Measurements from ENCODE around the gene TBCD. TPM values are rescaled to one million over a fixed set of nuclear protein-coding genes. Genes with fewer than 3 reads are reported as not detected.

Gene TBCD
- total RNA-seq, 1 donor from 2014 or later: 122 TPM

GRCh38 chr17:82871776-82872561, 120.1 kb downstream of the TBCD start:
- ATAC-seq: no peak
- intact Hi-C loops (cut with DNase I): no loop called here
- DNase-seq (ENCODE audit: low spot score): no peak

- intact Hi-C loops (cut with DNase I): no loop called here
- DNase-seq (ENCODE audit: low spot score): no peak
- ATAC-seq: no peak
Measured at GRCh38 chr17:82872591-82873520, 121.0 kb downstream of the TBCD start.

- intact Hi-C loops (cut with DNase I): no loop called here
- DNase-seq (ENCODE audit: low spot score): no peak
- no peak for ATAC-seq
Measured at GRCh38 chr17:82873521-82873920, 121.7 kb downstream of the TBCD start.

GRCh38 chr17:82874011-82874835, 122.4 kb downstream of the TBCD start:
- no peak for DNase-seq (ENCODE audit: low spot score)
- ATAC-seq: no peak
- intact Hi-C loops (cut with DNase I): no loop called here

GRCh38 chr17:82875407-82875856, 123.6 kb downstream of the TBCD start:
- ATAC-seq (no peak), DNase-seq (ENCODE audit: low spot score) (no peak)
- intact Hi-C loops (cut with DNase I): no loop called here

GRCh38 chr17:82876149-82876548, 124.3 kb downstream of the TBCD start:
- intact Hi-C loops (cut with DNase I): no loop called here
- ATAC-seq (peak; percentile 22), DNase-seq (ENCODE audit: low spot score) (no peak)

- DNase-seq (ENCODE audit: low spot score) (peak; percentile 83), ATAC-seq (peak; percentile 90)
- intact Hi-C loops (cut with DNase I): no loop called here
Measured at GRCh38 chr17:82876602-82877379, 124.9 kb downstream of the TBCD start.

- ATAC-seq (peak; percentile 4), DNase-seq (ENCODE audit: low spot score) (no peak)
- intact Hi-C loops (cut with DNase I): no loop called here
Measured at GRCh38 chr17:82878527-82878926, 126.7 kb downstream of the TBCD start.

GRCh38 chr17:82879241-82879640, 127.4 kb downstream of the TBCD start:
- DNase-seq (ENCODE audit: low spot score) (no peak), ATAC-seq (no peak)
- intact Hi-C loops (cut with DNase I): no loop called here

- no peak for DNase-seq (ENCODE audit: low spot score)
- intact Hi-C loops (cut with DNase I): no loop called here
- ATAC-seq: peak; percentile 3
Measured at GRCh38 chr17:82880620-82881323, 128.9 kb downstream of the TBCD start.

GRCh38 chr17:82881324-82881823, 129.5 kb downstream of the TBCD start:
- DNase-seq (ENCODE audit: low spot score) (no peak), ATAC-seq (peak; percentile 45)
- intact Hi-C loops (cut with DNase I): no loop called here

GRCh38 chr17:82881900-82882714, 130.2 kb downstream of the TBCD start:
- intact Hi-C loops (cut with DNase I): no loop called here
- DNase-seq (ENCODE audit: low spot score): peak; percentile 85
- ATAC-seq: peak; percentile 80

GRCh38 chr17:82882715-82883418, 131.0 kb downstream of the TBCD start:
- DNase-seq (ENCODE audit: low spot score) (no peak), ATAC-seq (no peak)
- intact Hi-C loops (cut with DNase I): no loop called here

- DNase-seq (ENCODE audit: low spot score): no peak
- intact Hi-C loops (cut with DNase I): no loop called here
- ATAC-seq: no peak
Measured at GRCh38 chr17:82883419-82884031, 131.7 kb downstream of the TBCD start.

GRCh38 chr17:82884341-82884969, 132.6 kb downstream of the TBCD start:
- ATAC-seq (peak; percentile 14), DNase-seq (ENCODE audit: low spot score) (no peak)
- intact Hi-C loops (cut with DNase I): no loop called here
